Measurements from ENCODE around the gene DEXI. TPM values are rescaled to one million over a fixed set of nuclear protein-coding genes. Genes with fewer than 3 reads are reported as not detected.

DEXI gene
- total RNA-seq, 4 donors from 2014 or later, result 36.2 to 76.4 (median 56.0) TPM

- Histone ChIP-seq H3K4me1 (peaks cover 9 to 38% (median 24%) of the 10 kb centered on the region in 4 donors), H3K27ac (no peak overlapping the region), H3K4me3 (no peak overlapping the region), H3K9me3 (no peaks in the 10 kb centered on the region), H3K36me3 (no peaks in the 10 kb centered on the region), H3K27me3 (no peaks in the 10 kb centered on the region)
- WGBS, 2 donors (ENCODE audit: low coverage in 1 of 2), result 75 to 100% methylated on average over 1 to 9 of the region's 10 CpGs
- in situ Hi-C loops (cut with MboI; ENCODE audit: low pct_ligation_motif_present in 1 of 4, low pct_unique_long_range_greater_than_20kb in 1 of 4, low sequenced_read_pairs in 3 of 4) (no loop called here), intact Hi-C loops (cut with DNase I; ENCODE audit: low total_unique reads) (no loop called here)
- TF ChIP-seq POLR2A (IDR thresholded peaks at IDR 0.05) (no peak), POLR2AphosphoS5 (IDR thresholded peaks at IDR 0.05) (no peak), EP300 (IDR thresholded peaks at IDR 0.05; ENCODE audit: low read depth) (no peak), CTCF (IDR thresholded peaks at IDR 0.05) (no peak)
- DNase-seq, result no peak
Measured at GRCh38 chr16:10947211-10947787, 5.0 kb upstream of the DEXI start.

- DNase-seq, result no peak
Measured at GRCh38 chr16:10946308-10946707, 4.0 kb upstream of the DEXI start.

GRCh38 chr16:10945065-10945787, 3.0 kb upstream of the DEXI start:
- peak overlapping the region; percentile 66 to 97 (median 90) for H3K4me3 ChIP-seq
- intact Hi-C loops (cut with DNase I; ENCODE audit: low total_unique reads) (no loop called here), in situ Hi-C loops (cut with MboI; ENCODE audit: low pct_ligation_motif_present in 1 of 4, low pct_unique_long_range_greater_than_20kb in 1 of 4, low sequenced_read_pairs in 3 of 4) (no loop called here)
- H3K9me3 ChIP-seq, result no peaks in the 10 kb centered on the region
- 32 to 41% methylated on average over 5 to 14 of the region's 14 CpGs for WGBS, 2 donors (ENCODE audit: low coverage in 1 of 2)
- no peak for DNase-seq
- TF ChIP-seq POLR2A (IDR thresholded peaks at IDR 0.05), result no peak
- TF ChIP-seq EP300 (IDR thresholded peaks at IDR 0.05; ENCODE audit: low read depth), result no peak
- no peak for TF ChIP-seq POLR2AphosphoS5 (IDR thresholded peaks at IDR 0.05)
- no peak for TF ChIP-seq CTCF (IDR thresholded peaks at IDR 0.05)
- H3K27me3 ChIP-seq, result no peaks in the 10 kb centered on the region
- H3K36me3 ChIP-seq, result no peaks in the 10 kb centered on the region
- H3K4me1 ChIP-seq, result peaks cover 12 to 49% (median 37%) of the 10 kb centered on the region in 4 donors
- peak overlapping the region in 3 of 4 donors; percentile 83 to 85 (median 83) for H3K27ac ChIP-seq

More at GRCh38 chr16:10946308-10946707, 4.0 kb upstream of the DEXI start:
- in situ Hi-C loops (cut with MboI; ENCODE audit: low pct_ligation_motif_present in 1 of 4, low pct_unique_long_range_greater_than_20kb in 1 of 4, low sequenced_read_pairs in 3 of 4) (no loop called here), intact Hi-C loops (cut with DNase I; ENCODE audit: low total_unique reads) (no loop called here)
- Histone ChIP-seq H3K36me3 (no peaks in the 10 kb centered on the region), H3K4me3 (no peak overlapping the region), H3K4me1 (peaks cover 9 to 38% (median 26%) of the 10 kb centered on the region in 4 donors), H3K27me3 (no peaks in the 10 kb centered on the region), H3K27ac (no peak overlapping the region), H3K9me3 (no peaks in the 10 kb centered on the region)
- TF ChIP-seq EP300 (IDR thresholded peaks at IDR 0.05; ENCODE audit: low read depth) (no peak), POLR2A (IDR thresholded peaks at IDR 0.05) (no peak), POLR2AphosphoS5 (IDR thresholded peaks at IDR 0.05) (no peak), CTCF (IDR thresholded peaks at IDR 0.05) (no peak)
- 11 to 61% methylated on average over 1 to 5 of the region's 5 CpGs for WGBS, 2 donors (ENCODE audit: low coverage in 1 of 2)

- WGBS, 2 donors (ENCODE audit: low coverage in 1 of 2), result 0% methylated on average over 2 to 66 of the region's 86 CpGs
- Histone ChIP-seq H3K27ac (peak within 1 kb of the TSS; percentile 87 to 89 (median 88)), H3K9me3 (no peaks in the 10 kb centered on the region), H3K4me1 (peaks cover 18 to 57% (median 45%) of the 10 kb centered on the region in 4 donors), H3K4me3 (peak within 1 kb of the TSS; percentile 66 to 97 (median 90)), H3K27me3 (no peaks in the 10 kb centered on the region), H3K36me3 (no peaks in the 10 kb centered on the region)
- intact Hi-C loops (cut with DNase I; ENCODE audit: low total_unique reads), result no loop called here
- TF ChIP-seq POLR2AphosphoS5 (IDR thresholded peaks at IDR 0.05) (peak; percentile 87 to 95 (median 88)), EP300 (IDR thresholded peaks at IDR 0.05; ENCODE audit: low read depth) (no peak), POLR2A (IDR thresholded peaks at IDR 0.05) (peak; percentile 83), CTCF (IDR thresholded peaks at IDR 0.05) (peak in 3 of 5 experiments; percentile 10 to 51 (median 16))
- in situ Hi-C loops (cut with MboI; ENCODE audit: low pct_ligation_motif_present in 1 of 4, low pct_unique_long_range_greater_than_20kb in 1 of 4, low sequenced_read_pairs in 3 of 4), result no loop called here
- peak; percentile 98 for DNase-seq
Measured at GRCh38 chr16:10944249-10945064, 2.2 kb upstream of the DEXI start, which contains the start of gene CLEC16A. Gene CLEC16A, plus strand, starts transcription at chr16:10944564. Its CDS starts 154 bp downstream, at chr16:10944718.
